Measurements from ENCODE around the gene PIAS4.

The PIAS4 gene

GRCh38 chr19:4023600-4024398 lies 16.3 kb downstream of the PIAS4 start:
- no peak for DNase-seq (ENCODE audit: low read depth)

DNA sequence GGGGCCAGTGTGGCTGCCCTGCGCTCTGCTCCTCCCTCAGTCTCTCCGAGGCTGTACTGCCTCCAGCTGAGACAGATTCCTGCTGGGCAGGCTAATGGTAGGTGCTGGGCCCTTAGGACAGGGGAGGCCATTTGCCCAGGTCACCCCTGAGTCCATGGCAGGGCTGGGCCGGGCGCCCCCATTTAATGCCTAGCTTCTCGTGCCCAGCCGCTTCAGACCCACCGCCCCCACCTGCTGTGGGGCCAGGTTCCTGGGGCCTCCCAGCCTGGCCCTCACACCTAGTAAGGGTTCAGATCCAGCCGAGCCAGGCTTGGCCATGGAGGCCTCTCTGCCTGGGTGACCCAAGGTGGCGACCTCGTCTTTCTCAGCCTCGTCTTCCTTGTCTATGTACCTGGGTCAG lies 17.8 kb downstream of the PIAS4 start:
- no peak for DNase-seq (ENCODE audit: low read depth)

- no peak for DNase-seq (ENCODE audit: low read depth)
Observed at GRCh38 chr19:4027146-4027545, 19.6 kb downstream of the PIAS4 start.

DNA sequence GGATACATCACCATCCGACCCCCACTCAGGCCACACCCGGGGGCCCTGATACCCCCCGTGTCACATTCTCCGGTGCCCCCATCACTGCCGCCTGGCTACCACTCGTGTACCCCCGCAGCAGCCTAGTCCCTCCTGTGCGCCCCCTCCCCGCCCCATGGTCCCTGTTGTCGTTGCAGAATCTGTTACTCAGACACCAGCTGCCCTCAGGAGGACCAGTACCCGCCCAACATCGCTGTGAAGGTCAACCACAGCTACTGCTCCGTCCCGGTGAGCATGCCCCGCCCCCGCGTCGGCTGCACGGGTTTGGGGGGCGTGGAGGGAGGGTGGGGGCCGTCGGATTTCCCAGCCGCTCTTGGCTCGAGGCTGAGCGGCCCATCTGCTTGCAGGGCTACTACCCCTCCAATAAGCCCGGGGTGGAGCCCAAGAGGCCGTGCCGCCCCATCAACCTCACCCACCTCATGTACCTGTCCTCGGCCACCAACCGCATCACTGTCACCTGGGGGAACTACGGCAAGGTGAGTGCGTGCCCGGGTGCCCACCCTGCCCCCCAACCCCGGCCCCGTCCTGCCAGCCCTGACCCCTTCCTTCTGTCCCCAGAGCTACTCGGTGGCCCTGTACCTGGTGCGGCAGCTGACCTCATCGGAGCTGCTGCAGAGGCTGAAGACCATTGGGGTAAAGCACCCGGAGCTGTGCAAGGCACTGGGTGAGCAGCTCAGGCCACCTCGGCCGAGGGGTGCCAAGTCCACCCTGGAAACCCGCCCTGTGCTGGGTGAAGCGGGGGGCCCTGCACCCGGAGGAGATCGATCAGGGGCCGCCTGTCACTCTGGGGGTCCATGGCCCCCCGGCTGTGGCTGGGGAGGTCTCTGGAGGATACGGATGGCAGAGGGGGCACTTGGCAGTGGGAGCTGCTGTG lies 21.1 kb downstream of the PIAS4 start:
- no peak for DNase-seq (ENCODE audit: low read depth)

GRCh38 chr19:4029247-4029614 lies 21.7 kb downstream of the PIAS4 start:
- no peak for DNase-seq (ENCODE audit: low read depth)

DNA sequence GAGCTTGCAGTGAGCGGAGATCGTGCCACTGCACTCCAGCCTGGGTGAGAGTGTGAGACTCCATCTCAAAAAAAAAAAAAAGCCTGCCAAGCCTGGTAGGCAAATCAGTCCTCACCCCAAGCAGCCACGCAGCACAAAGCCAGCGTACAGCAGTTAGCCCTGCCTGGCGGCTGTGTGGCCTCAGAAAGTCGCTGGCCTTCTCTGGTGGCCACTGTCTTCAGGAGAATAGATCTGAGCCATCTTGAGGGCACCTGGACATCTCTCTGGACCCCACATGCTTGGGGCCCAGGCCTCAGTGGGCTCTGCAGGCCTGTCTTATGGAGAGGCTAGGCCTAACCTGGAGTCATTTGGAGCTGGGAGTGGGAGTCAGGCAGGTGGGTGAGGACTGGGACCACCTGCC lies 23.0 kb downstream of the PIAS4 start:
- no peak for DNase-seq (ENCODE audit: low read depth)

DNA sequence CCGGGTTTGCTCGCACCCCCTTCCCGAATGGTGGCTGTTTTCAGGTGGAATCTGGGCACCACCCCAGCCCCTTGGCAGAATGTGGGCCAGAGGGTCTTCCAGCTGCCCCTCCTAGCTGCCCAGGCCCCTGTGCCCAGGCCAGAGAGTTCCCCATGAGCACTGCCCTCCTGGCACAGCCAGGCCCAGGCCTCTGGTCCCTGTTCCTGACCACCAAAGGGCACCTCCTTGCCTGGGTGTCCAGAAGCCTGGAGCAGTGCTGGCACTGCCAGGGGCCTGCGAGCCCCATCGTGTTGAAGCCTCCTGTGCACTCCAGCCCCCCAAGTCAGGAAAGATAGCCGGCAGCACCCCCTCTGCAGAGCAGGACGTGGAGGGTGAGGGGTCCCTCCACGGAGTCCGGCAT lies 23.4 kb downstream of the PIAS4 start:
- DNase-seq (ENCODE audit: low read depth): no peak

- no peak for DNase-seq (ENCODE audit: low read depth)
Observed at GRCh38 chr19:4031420-4031819, 23.9 kb downstream of the PIAS4 start.

- no peak for DNase-seq (ENCODE audit: low read depth)
Observed at GRCh38 chr19:4032436-4032835, 24.9 kb downstream of the PIAS4 start.

- no peak for DNase-seq (ENCODE audit: low read depth)
Observed at GRCh38 chr19:4033028-4033956, 25.8 kb downstream of the PIAS4 start.

DNA sequence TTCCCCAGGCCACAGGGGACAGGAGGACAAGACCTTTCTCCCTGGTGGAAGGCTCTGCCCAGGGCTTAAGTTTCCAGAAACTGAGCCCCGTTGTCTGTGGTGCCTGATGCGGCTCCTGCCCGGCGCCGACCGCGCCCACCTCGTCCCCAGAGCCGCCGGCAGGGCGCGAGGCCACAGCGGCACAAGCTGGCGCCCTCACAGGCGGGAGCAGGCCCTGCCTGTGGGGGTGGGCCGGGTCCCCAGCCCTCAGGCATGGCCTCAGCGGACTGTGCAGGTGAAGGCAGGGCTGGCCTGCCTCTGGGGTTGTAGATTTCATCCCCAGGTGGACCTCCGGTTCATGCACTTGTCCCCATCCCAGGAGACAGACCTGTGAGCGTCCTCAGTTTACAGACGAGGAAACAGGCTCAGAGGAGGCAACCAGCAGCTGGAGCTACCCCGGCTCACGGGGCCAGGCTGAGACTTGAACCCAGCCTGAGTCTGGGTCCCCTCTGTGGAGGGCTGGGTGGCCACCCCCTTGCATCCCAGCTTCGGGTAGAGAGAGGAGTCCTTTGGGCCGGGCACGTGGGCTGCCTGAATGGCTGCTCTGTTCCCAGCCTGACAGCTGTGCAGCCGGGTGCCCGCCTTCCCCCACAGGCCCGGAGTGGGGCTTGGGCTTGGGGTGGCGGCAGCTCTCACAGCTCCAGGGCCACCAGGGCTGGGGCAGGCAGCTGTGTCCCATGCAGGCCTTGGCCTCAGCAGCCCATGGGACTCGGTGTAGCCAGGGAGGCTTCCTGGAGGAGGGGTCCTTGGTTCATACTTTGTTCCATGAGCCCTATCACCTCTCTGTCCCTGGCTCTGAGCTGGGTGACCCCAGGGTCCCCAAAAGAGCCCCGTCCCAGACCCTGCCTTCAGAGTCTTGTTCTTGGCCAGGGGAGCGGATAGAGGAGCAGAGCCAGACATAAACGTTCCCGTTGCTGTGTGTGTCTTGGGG lies 26.8 kb downstream of the PIAS4 start:
- DNase-seq (ENCODE audit: low read depth): no peak

DNA sequence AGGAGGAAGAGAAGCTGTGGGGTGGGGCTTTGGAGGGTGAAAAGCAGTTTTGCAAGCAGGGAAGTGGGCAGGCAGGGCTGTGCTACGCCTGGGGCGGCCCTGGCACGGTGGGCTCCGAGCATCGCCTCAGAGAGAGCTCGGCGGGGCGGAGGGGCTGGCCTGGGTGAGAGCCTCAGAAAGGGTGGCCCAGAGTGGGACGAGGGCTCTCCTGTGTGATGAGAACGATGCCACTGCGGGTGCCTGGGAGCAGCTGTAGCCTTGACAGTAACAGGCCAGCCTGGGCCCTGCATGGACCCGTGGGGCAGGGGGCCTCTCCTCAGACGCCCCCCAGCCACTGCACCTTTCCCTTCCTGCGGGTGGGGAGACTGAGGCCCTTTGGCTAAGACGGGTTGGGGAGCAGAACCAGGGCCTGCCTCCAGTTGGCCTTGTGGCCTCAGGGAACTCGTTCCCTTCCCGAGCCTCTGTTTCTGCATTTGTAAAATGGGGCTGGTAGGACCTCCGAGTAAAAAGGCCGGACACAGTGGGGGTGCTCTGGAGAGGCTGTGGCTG lies 27.6 kb downstream of the PIAS4 start:
- no peak for DNase-seq (ENCODE audit: low read depth)

DNA sequence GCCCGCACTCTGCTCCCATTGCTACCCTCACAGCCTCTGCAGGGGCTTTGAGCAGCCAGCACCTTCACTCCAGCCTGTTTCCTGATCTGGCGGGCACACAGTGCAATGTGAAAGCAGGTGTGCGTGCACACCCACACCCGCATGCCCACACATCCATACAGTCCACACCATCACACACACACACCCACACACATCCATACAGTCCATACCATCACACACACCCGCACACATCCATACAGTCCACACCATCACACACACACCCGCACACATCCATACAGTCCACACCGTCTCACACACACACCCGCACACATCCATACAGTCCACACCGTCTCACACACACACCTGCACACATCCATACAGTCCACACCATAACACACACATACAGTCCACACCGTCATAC lies 28.0 kb downstream of the PIAS4 start:
- no peak for DNase-seq (ENCODE audit: low read depth)

DNA sequence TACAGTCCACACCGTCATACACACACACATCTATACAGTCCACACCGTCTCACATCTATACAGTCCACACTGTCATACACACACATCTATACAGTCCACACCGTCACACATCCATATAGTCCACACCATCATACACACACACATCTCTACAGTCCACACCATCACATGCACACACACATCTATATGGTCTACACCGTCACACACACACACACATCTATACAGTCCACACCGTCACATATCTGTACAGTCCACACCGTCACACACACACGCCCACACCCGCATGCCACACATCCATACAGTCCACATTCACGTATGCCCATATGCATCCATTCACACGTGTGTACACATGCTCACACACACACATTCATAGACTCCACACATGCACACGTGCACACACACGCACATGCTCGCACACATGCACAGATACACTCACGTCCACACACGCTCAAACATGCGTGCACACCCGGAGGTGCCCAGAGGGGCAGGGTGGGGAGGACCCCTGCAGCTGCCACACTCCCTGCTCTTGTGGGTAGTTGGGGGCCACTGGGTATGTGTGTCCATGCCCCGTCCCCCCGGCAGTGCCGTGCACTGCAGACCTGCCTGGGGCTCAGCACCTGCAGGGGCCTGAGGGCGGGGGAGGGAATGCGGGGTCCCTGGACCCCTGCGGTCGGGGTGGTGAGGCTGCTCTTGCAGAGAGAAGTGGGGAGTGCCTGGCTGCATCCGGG lies 29.2 kb downstream of the PIAS4 start:
- no peak for DNase-seq (ENCODE audit: low read depth)

GRCh38 chr19:4037301-4037949 lies 29.9 kb downstream of the PIAS4 start:
- DNase-seq (ENCODE audit: low read depth): no peak

DNA sequence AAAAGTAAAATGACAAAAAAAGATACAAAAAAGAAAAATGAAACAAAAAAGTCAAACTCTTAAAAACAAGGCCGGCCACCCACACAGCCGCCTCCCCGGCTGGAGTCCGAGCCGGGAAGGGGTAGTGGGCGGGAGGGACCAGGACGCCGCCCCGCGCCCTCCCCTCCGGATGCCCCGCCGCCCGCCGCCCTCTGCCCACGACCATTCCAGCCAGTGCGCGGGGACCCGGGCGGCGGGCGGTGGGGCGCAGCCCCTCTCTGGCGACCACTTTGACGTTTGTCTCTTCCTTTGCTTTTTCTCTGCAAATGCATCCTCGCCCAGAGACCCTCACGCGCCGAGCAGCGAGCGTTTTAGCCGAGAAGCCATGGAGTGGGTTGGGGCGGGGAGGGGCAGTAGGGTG lies 30.5 kb downstream of the PIAS4 start:
- no peak for DNase-seq (ENCODE audit: low read depth)

DNA sequence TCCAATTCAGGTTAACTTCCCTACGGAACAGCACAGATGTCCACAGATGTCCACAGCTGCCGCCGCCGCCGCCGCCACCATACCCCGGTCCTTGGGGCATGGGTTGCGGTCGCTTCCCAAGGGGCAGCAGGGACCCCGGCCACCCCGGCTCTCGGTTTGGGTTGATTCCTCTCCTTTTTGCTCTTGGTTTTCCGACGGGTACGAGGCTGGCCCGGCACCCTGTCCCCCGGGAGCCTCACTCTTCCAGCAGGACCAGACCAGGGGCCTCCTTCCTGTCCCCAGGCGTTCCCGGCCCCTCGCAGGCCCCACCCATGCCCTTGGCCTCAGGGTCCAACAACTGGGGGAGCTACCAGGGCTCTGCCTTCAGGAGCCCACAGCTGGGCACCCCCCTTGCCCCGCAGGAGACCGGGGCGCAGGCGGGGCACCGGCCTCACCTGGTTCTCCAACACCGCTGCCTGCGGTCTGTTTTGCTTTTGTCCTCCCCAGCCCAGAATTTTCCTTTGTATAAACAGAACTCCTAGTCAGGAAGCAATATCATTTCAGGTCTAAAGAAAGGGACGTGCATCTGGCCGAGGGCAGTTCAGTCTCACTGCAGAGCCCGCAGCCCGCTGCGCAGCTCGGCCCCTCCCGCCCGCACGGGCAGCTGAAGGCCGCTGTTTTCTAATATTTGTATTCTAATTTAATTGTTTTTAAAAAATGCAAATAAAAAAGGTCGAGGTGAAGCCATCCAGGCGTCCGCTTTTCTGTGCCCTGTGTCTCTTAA lies 31.3 kb downstream of the PIAS4 start:
- no peak for DNase-seq (ENCODE audit: low read depth)

DNA sequence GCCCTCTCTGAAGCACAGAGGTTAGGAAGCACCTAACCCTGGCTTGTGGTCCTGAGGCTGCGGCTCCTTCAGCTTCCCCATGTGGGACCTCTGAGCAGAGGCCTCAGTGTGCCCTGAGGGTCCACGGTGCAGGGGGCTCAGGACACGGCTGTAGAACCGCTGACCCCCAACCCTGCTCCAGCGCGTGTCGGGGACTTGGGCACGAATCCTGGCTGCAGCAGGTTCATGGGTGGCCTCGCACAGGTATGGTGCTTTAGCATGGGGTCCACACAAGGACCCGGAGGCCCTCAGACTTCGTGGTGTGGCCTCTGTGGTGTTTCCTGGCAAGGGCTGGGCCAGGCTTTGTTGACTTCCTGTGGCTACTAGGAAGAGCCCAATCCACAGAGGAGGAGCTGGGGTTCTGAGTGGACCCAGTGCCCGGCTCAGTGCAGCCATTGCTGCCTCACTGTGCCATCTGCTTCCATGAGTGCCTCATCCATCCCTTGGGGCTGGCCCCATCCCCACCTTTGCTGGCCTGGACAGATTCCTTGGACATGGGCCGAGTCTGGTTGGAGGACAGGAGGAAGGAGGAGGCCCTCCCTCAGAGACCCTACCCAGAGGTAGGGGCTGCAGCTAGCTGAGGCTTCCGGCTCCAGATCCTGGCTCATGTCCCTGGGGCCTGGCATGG lies 34.7 kb downstream of the PIAS4 start:
- no peak for DNase-seq (ENCODE audit: low read depth)

Data from activated gamma-delta T cell treated with anti-CD3 and anti-CD28 coated beads, Interleukin-2, amount 50 U/mL, for 16 hours (primary cell).